Neural cell (in vitro differentiated cells): Measurements from ENCODE around the gene COPS8. TPM values are rescaled to one million over a fixed set of nuclear protein-coding genes. Genes with fewer than 3 reads are reported as not detected.

Experiments
- H2AFZ ChIP-seq: fragments of 200-600, 300-800 bp; sonication (generic), shearing (Covaris generic); 2 replicates; pipeline ENCODE4 v1.6.0; 2014; ENCODE audit warnings: low read depth, mild to moderate bottlenecking, antibody characterized with exemption, low read length, moderate library complexity
- H3F3A ChIP-seq: fragments of 200-600 bp; shearing (Covaris generic); 2 replicates; pipeline ENCODE4 v1.6.1; 2016; ENCODE audit warnings: mild to moderate bottlenecking, moderate library complexity, mixed read lengths, antibody characterized with exemption, low read length; ENCODE audit not compliant: insufficient read depth, poor library complexity, severe bottlenecking
- H3K27ac ChIP-seq: fragments of 200-600, 300-800 bp; sonication (generic), shearing (Covaris generic); 2 replicates; pipeline ENCODE4 v1.5.1; 2014; ENCODE audit warnings: mild to moderate bottlenecking, low read length, moderate library complexity
- H3K27me3 ChIP-seq: fragments of 300-800, 200-600 bp; sonication (generic), shearing (Covaris generic); 2 replicates; pipeline ENCODE4 v1.6.0; 2014; ENCODE audit warnings: mild to moderate bottlenecking, low read depth, low read length, moderate library complexity; ENCODE audit not compliant: insufficient read depth
- H3K36me3 ChIP-seq: fragments of 300-800, 200-600 bp; sonication (generic), shearing (Covaris generic); 2 replicates; pipeline ENCODE4 v1.5.1; 2014; ENCODE audit warnings: mild to moderate bottlenecking, antibody characterized with exemption, low read length, moderate library complexity; ENCODE audit not compliant: insufficient read depth
- H3K4me2 ChIP-seq: fragments of 300-800, 200-600 bp; sonication (generic), shearing (Covaris generic); 2 replicates; pipeline ENCODE4 v1.6.0; 2014; ENCODE audit warnings: mild to moderate bottlenecking, low read length
- H3K4me3 ChIP-seq: fragments of 300-800, 200-600 bp; sonication (generic), shearing (Covaris generic); 2 replicates; pipeline ENCODE4 v1.5.1; 2014; ENCODE audit warnings: mild to moderate bottlenecking, low read length, moderate library complexity
- H3K79me2 ChIP-seq: fragments of 200-600 bp; shearing (Covaris generic); replicated peaks from 2 replicates; pipeline ENCODE4 v1.6.0; 2014; ENCODE audit warnings: mild to moderate bottlenecking, low read length, moderate library complexity; ENCODE audit not compliant: insufficient read depth
- H3K9ac ChIP-seq: fragments of 300-800, 200-600 bp; sonication (generic), shearing (Covaris generic); 2 replicates; pipeline ENCODE4 v1.6.1; 2016; ENCODE audit warnings: mild to moderate bottlenecking, low read length, mixed read lengths
- H3K9me2 ChIP-seq: fragments of 200-600 bp; shearing (Covaris generic); 2 replicates; pipeline ENCODE4 v1.6.1; 2016; ENCODE audit warnings: mild to moderate bottlenecking, low read length, mixed read lengths; ENCODE audit not compliant: insufficient read depth
- H3K9me3 ChIP-seq: fragments of 200-600, 300-800 bp; sonication (generic), shearing (Covaris generic); 2 replicates; pipeline ENCODE4 v1.6.1; 2016; ENCODE audit warnings: mild to moderate bottlenecking, mixed run types, low read length, moderate library complexity, mixed read lengths
- H4K20me1 ChIP-seq: fragments of 200-600 bp; shearing (Covaris generic); 2 replicates; pipeline ENCODE4 v1.6.1; 2016; ENCODE audit warnings: mild to moderate bottlenecking, mixed run types; ENCODE audit not compliant: insufficient read depth
- EP300 ChIP-seq: fragments of 450-650 bp; conservative IDR thresholded peaks from 2 replicates; pipeline ENCODE4 v1.6.1; 2014; ENCODE audit warnings: antibody characterized with exemption, mild to moderate bottlenecking, moderate library complexity; ENCODE audit not compliant: poor library complexity, severe bottlenecking
- EZH2 ChIP-seq: fragments of 200-600, 300-800 bp; shearing (Covaris generic), sonication (generic); IDR thresholded peaks from 2 replicates; pipeline ENCODE4 v1.6.1; 2014; ENCODE audit warnings: antibody characterized with exemption, low read length, borderline replicate concordance, mild to moderate bottlenecking; ENCODE audit not compliant: insufficient read depth, poor library complexity, severe bottlenecking
- MXI1 ChIP-seq: fragments of 450-650 bp; conservative IDR thresholded peaks from 2 replicates; pipeline ENCODE4 v1.6.1; 2014; ENCODE audit warnings: antibody characterized with exemption, mild to moderate bottlenecking; ENCODE audit not compliant: poor library complexity, severe bottlenecking
- POLR2AphosphoS5 ChIP-seq: IDR thresholded peaks from 2 replicates; pipeline ENCODE4 v1.6.1; 2012
- REST ChIP-seq: IDR thresholded peaks from 2 replicates; pipeline ENCODE4 v1.6.1; 2012; ENCODE audit warnings: borderline replicate concordance
- TAF1 ChIP-seq: IDR thresholded peaks from 2 replicates; pipeline ENCODE4 v1.6.1; 2012; ENCODE audit warnings: low read depth
- polyA plus RNA-seq: library from polyadenylated mRNA; depleted of rRNA; stranded (reverse); fragments of >200 nt; gene quantifications from 2 replicates; pipeline ENCODE4 v1.2.3, GENCODE V29; 2014

The COPS8 gene
- polyA plus RNA-seq, 1 donor from 2014 or later = 269 TPM

DNA sequence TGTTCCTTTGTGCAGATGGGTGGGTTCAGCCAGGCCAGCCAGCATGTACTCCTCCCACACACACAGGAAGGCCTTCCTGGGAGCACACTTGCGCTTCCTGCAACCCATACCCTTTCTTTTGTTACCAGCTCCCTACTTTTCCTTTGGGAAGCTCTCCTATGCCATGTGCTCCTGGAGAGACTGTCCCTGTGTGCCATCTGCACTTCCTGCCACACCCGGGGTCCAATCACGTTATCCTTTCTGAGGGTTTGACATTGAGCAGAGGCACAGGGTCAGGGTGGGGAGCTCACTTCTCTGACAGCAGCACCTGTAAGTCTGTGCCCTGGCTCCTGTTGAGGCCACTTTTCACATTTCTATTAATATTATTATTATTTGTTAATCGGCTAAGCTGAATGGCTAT, 62.9 kb downstream of the COPS8 start:
- no peak overlapping the region for H3K4me3 ChIP-seq
- TF ChIP-seq MXI1 (no peak), EZH2 (no peak), POLR2AphosphoS5 (no peak), REST (no peak), EP300 (no peak)
- H3K9me2 ChIP-seq = no peaks in the 10 kb centered on the region
- no peak overlapping the region for H3K27ac ChIP-seq
- H3K9ac ChIP-seq = no peak overlapping the region
- no peaks in the 10 kb centered on the region for H3K27me3 ChIP-seq
- H3K9me3 ChIP-seq = peaks cover 6% of the 10 kb centered on the region
- H3K79me2 ChIP-seq = no peaks in the 10 kb centered on the region
- H2AFZ ChIP-seq = no peak overlapping the region
- H3K4me2 ChIP-seq = no peak overlapping the region
- no peaks in the 10 kb centered on the region for H3F3A ChIP-seq
- H4K20me1 ChIP-seq = no peaks in the 10 kb centered on the region
- H3K36me3 ChIP-seq = no peaks in the 10 kb centered on the region

DNA sequence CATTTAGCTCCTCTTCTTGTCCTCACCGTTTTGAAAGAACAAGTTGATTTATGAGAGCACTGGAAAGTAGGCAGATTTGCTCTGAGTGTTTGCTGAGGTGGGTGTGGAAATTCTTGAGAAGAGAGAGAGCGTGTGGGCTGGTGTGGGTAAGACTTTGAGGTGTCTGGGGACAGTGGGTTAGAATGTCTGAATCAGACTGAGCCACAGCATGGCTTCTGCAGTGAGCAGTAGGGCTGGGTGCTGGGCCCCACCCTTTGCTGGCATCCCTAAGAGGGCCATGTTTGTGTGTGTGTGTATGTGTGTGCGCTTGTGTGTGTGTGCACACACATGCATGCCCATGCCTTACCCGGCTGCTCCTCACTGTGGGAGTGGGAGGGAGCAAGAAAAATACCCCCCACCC, 63.7 kb downstream of the COPS8 start:
- no peaks in the 10 kb centered on the region for H3K79me2 ChIP-seq
- no peak overlapping the region for H2AFZ ChIP-seq
- no peak overlapping the region for H3K4me3 ChIP-seq
- H3K9ac ChIP-seq = no peak overlapping the region
- H3K9me3 ChIP-seq = peaks cover 6% of the 10 kb centered on the region
- H3F3A ChIP-seq = no peaks in the 10 kb centered on the region
- H3K27ac ChIP-seq = no peak overlapping the region
- no peaks in the 10 kb centered on the region for H3K27me3 ChIP-seq
- H4K20me1 ChIP-seq = no peaks in the 10 kb centered on the region
- H3K9me2 ChIP-seq = no peaks in the 10 kb centered on the region
- H3K36me3 ChIP-seq = no peaks in the 10 kb centered on the region
- no peak overlapping the region for H3K4me2 ChIP-seq
- TF ChIP-seq TAF1 (no peak), REST (no peak)
